Measurements from ENCODE around the gene NEK8.
"Not testable (repeated sequence)": the region's sequence is repeated elsewhere in the genome, so short reads cannot be mapped to it uniquely, and the experiment has no call there.

The NEK8 gene

GRCh38 chr17:28716740-28717577 is 11.6 kb upstream of the NEK8 start:
- ATAC-seq (replicated peaks): no peak
- Mint-ChIP-seq H3K27me3 (no peaks in the 10 kb centered on the region), H3K36me3 (peaks cover 24 to 52% of the 10 kb centered on the region in 2 donors), H3K4me1 (peaks cover 36 to 52% of the 10 kb centered on the region in 2 donors), H3K27ac (peak overlapping the region; percentile 56), H3K4me3 (peak overlapping the region; percentile 74 to 87), H3K9me3 (no peaks in the 10 kb centered on the region)
- DNase-seq: no peak

DNA sequence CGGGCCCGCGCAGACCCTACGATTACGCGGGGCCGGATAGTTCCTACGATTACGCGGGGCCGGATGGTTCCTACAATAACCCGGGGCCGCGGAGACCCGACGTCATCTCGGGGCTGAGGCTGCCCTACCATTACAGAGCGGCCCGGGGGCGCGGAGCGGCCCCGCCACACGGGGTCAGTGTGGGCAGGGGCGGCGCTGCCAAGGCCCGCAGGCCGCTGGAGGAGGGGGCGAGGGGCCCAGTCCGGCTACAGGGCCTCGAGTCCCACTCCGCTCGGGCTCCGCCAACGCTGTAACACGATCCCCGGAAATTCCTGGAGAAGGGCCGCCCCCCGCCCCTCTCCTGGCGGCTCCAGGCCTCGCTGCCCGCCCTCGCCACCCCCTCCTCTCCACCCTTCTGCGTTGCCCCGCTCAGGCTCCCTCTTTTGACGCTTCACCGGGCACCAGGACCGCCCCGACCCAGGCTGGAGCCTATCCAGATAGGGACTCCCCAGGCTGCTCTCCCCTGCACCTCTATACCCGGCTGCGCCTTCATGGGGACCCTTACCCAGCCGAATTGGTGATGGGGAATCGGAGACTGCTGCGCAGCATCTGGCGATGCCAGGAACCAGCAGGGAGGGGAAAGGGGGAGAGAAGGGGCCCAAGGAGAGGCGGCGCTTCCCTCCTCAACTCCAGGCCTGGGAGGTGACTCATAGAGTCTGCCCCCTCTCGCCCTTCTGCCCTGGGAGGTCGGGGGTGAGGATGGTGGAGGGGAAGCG is 10.8 kb upstream of the NEK8 start, which contains the start of gene RAB34:
Gene RAB34, minus strand, starts transcription at position 291 of the 755 bp plus-strand sequence. CDS start 602 bp downstream, outside the sequence.
- Mint-ChIP-seq H3K4me1 (peaks cover 38 to 51% of the 10 kb centered on the region in 2 donors), H3K4me3 (peak within 1 kb of the TSS; percentile 87), H3K36me3 (peaks cover 31 to 57% of the 10 kb centered on the region in 2 donors), H3K27me3 (no peaks in the 10 kb centered on the region), H3K9me3 (no peaks in the 10 kb centered on the region), H3K27ac (peak within 1 kb of the TSS; percentile 95)
- DNase-seq (peak; percentile 41), ATAC-seq (replicated peaks) (peak; percentile 28 to 33)

DNA sequence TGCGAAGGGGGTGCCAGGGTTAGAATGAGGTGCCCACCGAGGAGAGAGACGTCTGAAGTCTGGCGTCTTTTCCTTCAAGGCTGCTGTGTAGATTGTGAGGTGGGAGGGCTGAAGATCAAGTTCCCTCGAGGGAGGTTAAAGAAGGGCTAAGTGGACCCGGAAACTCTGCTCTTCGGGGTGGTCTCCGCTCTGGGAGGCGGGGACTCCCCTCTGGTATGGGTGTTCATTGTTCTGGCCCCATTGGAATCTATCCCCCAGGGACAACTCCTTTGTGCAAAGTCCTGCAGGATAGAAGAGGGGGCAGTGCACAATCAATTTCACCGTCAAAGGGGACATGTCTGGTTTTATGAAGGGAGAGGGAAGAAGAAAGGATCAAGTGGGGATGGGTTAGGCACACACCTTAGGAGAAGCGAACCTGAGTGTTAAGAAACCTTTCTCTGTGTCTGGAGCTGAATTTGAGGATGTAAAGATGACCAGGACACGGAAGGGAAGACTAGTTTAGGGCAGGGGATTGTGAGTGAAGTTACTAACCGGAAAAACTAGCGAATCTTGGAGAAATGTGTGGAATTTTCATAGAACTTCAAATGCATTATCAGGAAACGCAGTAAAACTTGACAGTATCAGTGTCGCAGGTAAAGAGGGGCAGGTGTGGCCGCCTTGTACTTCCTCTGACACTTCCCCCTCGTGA is 10.1 kb upstream of the NEK8 start:
- Mint-ChIP-seq H3K4me1 (peaks cover 42 to 53% of the 10 kb centered on the region in 2 donors), H3K27ac (peak overlapping the region; percentile 95), H3K4me3 (peak overlapping the region; percentile 87), H3K9me3 (no peaks in the 10 kb centered on the region), H3K27me3 (no peaks in the 10 kb centered on the region), H3K36me3 (peaks cover 31 to 62% of the 10 kb centered on the region in 2 donors)
- no peak for DNase-seq
- no peak for ATAC-seq (replicated peaks)

GRCh38 chr17:28719021-28719433 is 9.6 kb upstream of the NEK8 start:
- peaks cover 48 to 59% of the 10 kb centered on the region in 2 donors for H3K4me1 Mint-ChIP-seq
- no peak for DNase-seq
- H3K4me3 Mint-ChIP-seq: peak overlapping the region; percentile 99 to 100
- no peaks in the 10 kb centered on the region for H3K9me3 Mint-ChIP-seq
- peaks cover 33 to 64% of the 10 kb centered on the region in 2 donors for H3K36me3 Mint-ChIP-seq
- ATAC-seq (replicated peaks): peak; percentile 0 to 1
- peak overlapping the region; percentile 100 for H3K27ac Mint-ChIP-seq
- H3K27me3 Mint-ChIP-seq: no peaks in the 10 kb centered on the region

- Mint-ChIP-seq H3K4me1 (peaks cover 53 to 63% of the 10 kb centered on the region in 2 donors), H3K27me3 (no peaks in the 10 kb centered on the region), H3K27ac (peak overlapping the region; percentile 100), H3K36me3 (peaks cover 43 to 64% of the 10 kb centered on the region in 2 donors), H3K9me3 (no peaks in the 10 kb centered on the region), H3K4me3 (peak overlapping the region; percentile 99 to 100)
- ATAC-seq (replicated peaks): no peak
- DNase-seq: no peak
Observed at GRCh38 chr17:28720247-28720996, 8.2 kb upstream of the NEK8 start.

- ATAC-seq (replicated peaks); H3K9me3 Mint-ChIP-seq; H3K27me3 Mint-ChIP-seq; DNase-seq: not testable (repeated sequence)
- peak overlapping the region; percentile 100 for H3K27ac Mint-ChIP-seq
- peaks cover 45 to 64% of the 10 kb centered on the region in 2 donors for H3K36me3 Mint-ChIP-seq
- H3K4me3 Mint-ChIP-seq: peak overlapping the region; percentile 99 to 100
- peaks cover 52 to 64% of the 10 kb centered on the region in 2 donors for H3K4me1 Mint-ChIP-seq
Observed at GRCh38 chr17:28720997-28721329, 7.6 kb upstream of the NEK8 start.

DNA sequence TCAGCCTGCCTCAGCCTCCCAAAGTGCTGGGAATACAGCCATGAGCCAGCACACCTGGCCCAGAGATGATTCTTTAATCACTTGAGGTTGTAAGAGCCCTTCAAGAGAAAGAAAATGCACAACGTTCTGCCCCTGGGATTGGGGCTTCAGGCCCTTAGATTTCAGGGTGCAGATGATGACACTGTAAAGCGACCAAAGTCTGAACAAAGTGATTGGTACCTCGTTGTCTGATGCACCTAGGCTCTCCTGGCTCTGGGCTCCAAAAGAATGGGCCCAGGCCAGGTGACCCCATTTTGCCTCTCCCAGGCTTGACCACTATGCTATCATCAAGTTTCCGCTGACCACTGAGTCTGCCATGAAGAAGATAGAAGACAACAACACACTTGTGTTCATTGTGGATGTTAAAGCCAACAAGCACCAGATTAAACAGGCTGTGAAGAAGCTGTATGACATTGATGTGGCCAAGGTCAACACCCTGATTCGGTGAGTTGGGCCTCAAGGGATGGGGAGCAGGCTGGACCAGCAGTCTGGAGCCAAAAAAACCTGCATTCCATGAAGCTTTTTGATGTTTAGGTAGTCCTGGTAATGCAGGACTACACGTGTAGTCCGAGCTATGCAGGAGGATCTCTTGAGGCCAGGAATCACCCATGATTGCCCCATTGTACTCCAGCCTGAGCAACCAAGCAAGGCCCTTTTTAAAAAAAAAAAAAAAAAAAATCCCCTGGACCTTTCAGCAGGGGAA is 6.0 kb upstream of the NEK8 start:
- Mint-ChIP-seq H3K4me1 (peaks cover 56 to 69% of the 10 kb centered on the region in 2 donors), H3K27me3 (no peaks in the 10 kb centered on the region), H3K36me3 (peaks cover 45 to 69% of the 10 kb centered on the region in 2 donors), H3K4me3 (peak overlapping the region; percentile 99 to 100), H3K9me3 (no peaks in the 10 kb centered on the region), H3K27ac (peak overlapping the region; percentile 100)
- DNase-seq (no peak), ATAC-seq (replicated peaks) (no peak)

- DNase-seq (no peak), ATAC-seq (replicated peaks) (no peak)
- Mint-ChIP-seq H3K9me3 (no peaks in the 10 kb centered on the region), H3K27me3 (no peaks in the 10 kb centered on the region), H3K36me3 (peaks cover 45 to 68% of the 10 kb centered on the region in 2 donors), H3K4me1 (peaks cover 52 to 70% of the 10 kb centered on the region in 2 donors), H3K27ac (peak overlapping the region; percentile 59), H3K4me3 (peak overlapping the region; percentile 99)
Observed at GRCh38 chr17:28723159-28723835, 5.3 kb upstream of the NEK8 start.

DNA sequence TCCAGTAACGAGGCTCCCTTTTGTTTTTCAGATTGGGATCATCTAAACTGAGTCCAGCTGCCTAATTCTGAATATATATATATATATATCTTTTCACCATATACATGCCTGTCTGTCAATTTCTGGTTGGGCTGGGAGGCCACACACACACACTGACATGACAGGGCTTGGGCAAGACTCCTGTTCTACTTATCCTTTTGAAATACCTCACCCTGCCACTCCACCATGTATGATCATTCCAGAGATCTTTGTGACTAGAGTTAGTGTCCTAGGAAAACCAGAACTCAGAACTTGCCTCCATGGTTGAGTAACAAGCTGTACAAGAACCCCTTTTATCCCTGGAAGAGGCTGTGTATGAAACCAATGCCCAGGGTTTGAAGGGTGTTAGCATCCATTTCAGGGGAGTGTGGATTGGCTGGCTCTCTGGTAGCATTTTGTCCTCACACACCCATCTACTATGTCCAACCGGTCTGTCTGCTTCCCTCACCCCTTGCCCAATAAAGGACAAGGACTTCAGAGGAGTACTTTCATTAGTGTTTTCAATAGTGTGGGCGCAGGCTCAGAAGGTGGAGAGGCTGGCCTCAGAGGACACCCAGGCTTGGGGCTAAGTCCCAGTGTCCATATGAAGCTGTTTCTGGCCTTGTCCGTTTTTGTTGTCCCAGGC is 4.6 kb upstream of the NEK8 start:
- not testable (repeated sequence) for DNase-seq; ATAC-seq (replicated peaks); H3K27me3 Mint-ChIP-seq; H3K9me3 Mint-ChIP-seq
- H3K27ac Mint-ChIP-seq: peak overlapping the region; percentile 97
- H3K4me1 Mint-ChIP-seq: peaks cover 49 to 69% of the 10 kb centered on the region in 2 donors
- peak overlapping the region; percentile 99 for H3K4me3 Mint-ChIP-seq
- peaks cover 45 to 66% of the 10 kb centered on the region in 2 donors for H3K36me3 Mint-ChIP-seq

DNA sequence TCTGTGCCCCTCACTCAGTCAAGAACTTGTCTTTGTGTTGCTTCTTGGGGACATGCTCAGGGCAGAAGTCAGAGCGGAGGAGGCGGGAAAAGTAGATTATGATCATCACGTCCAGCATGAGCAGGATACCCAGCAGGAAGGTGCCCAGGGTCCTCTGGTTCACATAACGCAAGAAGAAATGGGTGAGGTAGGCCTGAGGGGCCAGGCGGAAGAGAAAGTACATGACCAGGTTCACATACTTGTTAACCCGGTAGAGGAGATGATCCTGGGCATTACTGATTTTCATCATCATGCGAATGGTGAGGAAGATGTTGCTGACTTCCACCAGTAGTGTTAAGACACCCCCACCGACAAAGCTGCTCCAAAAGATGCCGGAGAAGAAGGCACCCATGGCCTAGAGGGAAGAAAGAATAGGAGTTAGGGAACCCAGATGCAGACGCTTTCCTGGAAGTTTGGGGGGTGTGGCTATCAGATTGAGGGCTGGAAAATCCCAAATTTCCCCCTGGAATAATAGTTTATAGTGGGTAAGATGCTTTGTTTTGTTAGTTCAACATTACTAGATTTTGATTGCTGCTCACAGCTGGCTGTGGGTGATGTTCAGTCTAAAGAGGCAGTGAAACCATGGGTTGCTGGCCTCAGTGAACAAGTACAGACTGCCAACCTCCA is 4.0 kb upstream of the NEK8 start:
- Mint-ChIP-seq H3K27ac (peak overlapping the region; percentile 97), H3K9me3 (peaks cover 0 to 2% of the 10 kb centered on the region in 2 donors), H3K27me3 (no peaks in the 10 kb centered on the region), H3K4me1 (peaks cover 50 to 70% of the 10 kb centered on the region in 2 donors), H3K4me3 (peak overlapping the region; percentile 98 to 99), H3K36me3 (peaks cover 46 to 67% of the 10 kb centered on the region in 2 donors)
- DNase-seq (peak; percentile 43), ATAC-seq (replicated peaks) (no peak)

DNA sequence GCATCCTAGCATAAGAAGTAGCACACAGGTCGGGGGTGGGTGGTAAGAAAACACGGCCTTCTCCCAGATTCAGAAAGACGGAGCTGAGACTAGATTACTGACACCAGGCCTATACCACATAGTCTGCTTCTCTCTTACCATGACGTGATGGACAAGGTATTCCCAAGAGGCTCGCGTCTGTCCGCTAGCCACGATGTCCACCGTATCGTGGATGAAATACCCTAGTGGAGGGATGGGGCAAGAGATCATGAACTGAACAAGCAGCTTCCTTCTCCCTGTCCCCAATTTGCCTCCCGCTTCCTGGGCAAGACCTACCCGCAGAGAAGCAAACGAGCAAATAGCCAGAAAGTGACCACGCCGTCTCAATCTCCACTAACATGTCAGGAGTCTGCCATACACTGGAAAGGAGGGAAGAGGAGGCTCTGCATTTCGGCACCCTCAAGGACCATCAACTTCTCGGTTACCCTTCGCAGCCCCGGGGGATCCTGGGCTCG is 3.4 kb upstream of the NEK8 start:
- Mint-ChIP-seq H3K4me3 (peak overlapping the region; percentile 98 to 99), H3K27me3 (no peaks in the 10 kb centered on the region), H3K27ac (peak overlapping the region; percentile 97), H3K9me3 (peaks cover 0 to 2% of the 10 kb centered on the region in 2 donors), H3K36me3 (peaks cover 41 to 64% of the 10 kb centered on the region in 2 donors), H3K4me1 (peaks cover 50 to 73% of the 10 kb centered on the region in 2 donors)
- DNase-seq (no peak), ATAC-seq (replicated peaks) (no peak)

Measured in stimulated activated naive B cell treated with anti-CD40 and anti-IgM and Interleukin-4, amounts not matched to agents 10 μg/mL and 1 μg/mL and 100 μg/mL, for 72 hours (primary cell).